ENCODE measurements around the gene STAT1.

GRCh38 chr2:191001032-191001431 is 12.9 kb downstream of the STAT1 start:
- TF ChIP-seq POU6F1 (CRISPR knock-in tag; IDR thresholded peaks at IDR 0.05; ENCODE audit: borderline replicate concordance, low read depth) (no peak), ZC3H10 (CRISPR knock-in tag; IDR thresholded peaks at IDR 0.05) (no peak), OSR1 (CRISPR knock-in tag; IDR thresholded peaks at IDR 0.05) (no peak), TSHZ2 (CRISPR knock-in tag; IDR thresholded peaks at IDR 0.05) (no peak), CSDC2 (CRISPR knock-in tag; IDR thresholded peaks at IDR 0.05) (no peak), ARNTL (CRISPR knock-in tag; IDR thresholded peaks at IDR 0.05; ENCODE audit: borderline replicate concordance, low read depth) (no peak), ESRRG (CRISPR knock-in tag; IDR thresholded peaks at IDR 0.05) (no peak), ISL1 (CRISPR knock-in tag; IDR thresholded peaks at IDR 0.05) (no peak), PATZ1 (CRISPR knock-in tag; IDR thresholded peaks at IDR 0.05; ENCODE audit: borderline replicate concordance) (no peak), TOX (CRISPR knock-in tag; IDR thresholded peaks at IDR 0.05; ENCODE audit: borderline replicate concordance) (no peak), TCF4 (CRISPR knock-in tag; IDR thresholded peaks at IDR 0.05; ENCODE audit: borderline replicate concordance) (no peak), CREB5 (CRISPR knock-in tag; IDR thresholded peaks at IDR 0.05; ENCODE audit: low read depth) (no peak), ZNF565 (CRISPR knock-in tag; conservative IDR thresholded peaks at IDR 0.05; ENCODE audit: low read depth) (no peak), RARB (CRISPR knock-in tag; IDR thresholded peaks at IDR 0.05) (no peak)
